AG09319 (cell line): ENCODE measurements around the gene CDV3.
"Not testable (repeated sequence)": the region's sequence is repeated elsewhere in the genome, so short reads cannot be mapped to it uniquely, and the experiment has no call there.

Experiments used
- DNase-seq: peaks from one replicate; pipeline ENCODE4 v3.0.0-alpha.2; 2010; ENCODE audit warnings: low read depth; ENCODE audit errors: extremely low read depth
- CTCF ChIP-seq: IDR thresholded peaks from 2 replicates; pipeline ENCODE4 v1.5.1; 2011; ENCODE audit warnings: low read depth, mild to moderate bottlenecking, inconsistent platforms, low read length, moderate library complexity

CDV3 gene

GRCh38 chr3:133535971-133536881 is 37.3 kb upstream of the CDV3 start:
- TF ChIP-seq CTCF, result no peak
- peak; percentile 77 for DNase-seq

GRCh38 chr3:133537131-133537530 is 36.4 kb upstream of the CDV3 start:
- DNase-seq, result not testable (repeated sequence)

- DNase-seq, result no peak
- no peak for TF ChIP-seq CTCF
Observed at GRCh38 chr3:133538154-133538553, 35.3 kb upstream of the CDV3 start.

- no peak for TF ChIP-seq CTCF
- DNase-seq, result no peak
Observed at GRCh38 chr3:133540896-133541674, 32.4 kb upstream of the CDV3 start.

GRCh38 chr3:133542871-133543270 is 30.6 kb upstream of the CDV3 start:
- TF ChIP-seq CTCF, result no peak
- no peak for DNase-seq

- DNase-seq, result not testable (repeated sequence)
Observed at GRCh38 chr3:133544983-133545382, 28.5 kb upstream of the CDV3 start.

GRCh38 chr3:133547432-133548041 is 25.9 kb upstream of the CDV3 start:
- TF ChIP-seq CTCF, result no peak
- DNase-seq, result no peak

- no peak for TF ChIP-seq CTCF
- no peak for DNase-seq
Observed at GRCh38 chr3:133548090-133548489, 25.4 kb upstream of the CDV3 start.
